Neuron (in vitro differentiated cells): ENCODE data around the gene RNF224.
"Not testable (repeated sequence)": the region's sequence is repeated elsewhere in the genome, so short reads cannot be mapped to it uniquely, and the experiment has no call there.

Source experiments
- H2AFZ ChIP-seq: one replicate; pipeline ENCODE4 v1.6.1; 2013; ENCODE audit warnings: low read depth, mild to moderate bottlenecking, inconsistent platforms, low read length, moderate library complexity
- H3K27me3 ChIP-seq: one replicate; pipeline ENCODE4 v1.6.1; 2013; ENCODE audit warnings: low read length; ENCODE audit not compliant: insufficient read depth
- H3K36me3 ChIP-seq: one replicate; pipeline ENCODE4 v1.6.1; 2013; ENCODE audit warnings: low read length; ENCODE audit not compliant: insufficient read depth
- H3K4me1 ChIP-seq: one replicate; pipeline ENCODE4 v1.6.1; 2013; ENCODE audit warnings: low read length; ENCODE audit not compliant: insufficient read depth
- H3K4me3 ChIP-seq: 2 replicates; pipeline ENCODE4 v1.5.1; 2013; ENCODE audit warnings: mild to moderate bottlenecking, low read length, moderate library complexity
- H3K9me3 ChIP-seq: one replicate; pipeline ENCODE4 v1.6.1; 2013; ENCODE audit warnings: low read length

RNF224 gene

GRCh38 chr9:137256362-137256761 is 29.1 kb downstream of the RNF224 start:
- no peaks in the 10 kb centered on the region for H3K9me3 ChIP-seq
- peak overlapping the region; percentile 93 for H3K4me3 ChIP-seq
- H3K36me3 ChIP-seq, result peaks cover 20% of the 10 kb centered on the region
- peaks cover 31% of the 10 kb centered on the region for H3K4me1 ChIP-seq
- no peaks in the 10 kb centered on the region for H3K27me3 ChIP-seq
- no peak overlapping the region for H2AFZ ChIP-seq

GRCh38 chr9:137256856-137257255 is 29.6 kb downstream of the RNF224 start:
- Histone ChIP-seq H3K27me3 (no peaks in the 10 kb centered on the region), H3K36me3 (peaks cover 20% of the 10 kb centered on the region), H3K4me1 (peaks cover 26% of the 10 kb centered on the region), H3K4me3 (peak overlapping the region; percentile 93), H2AFZ (no peak overlapping the region), H3K9me3 (no peaks in the 10 kb centered on the region)

- H3K27me3 ChIP-seq, H3K9me3 ChIP-seq, H3K4me1 ChIP-seq, H2AFZ ChIP-seq, H3K4me3 ChIP-seq: not testable (repeated sequence)
- H3K36me3 ChIP-seq, result peaks cover 44% of the 10 kb centered on the region
These were observed 35.0 kb downstream of the RNF224 start for GRCh38 chr9:137262173-137262908.

- no peak overlapping the region for H3K4me3 ChIP-seq
- peaks cover 50% of the 10 kb centered on the region for H3K36me3 ChIP-seq
- H3K27me3 ChIP-seq, result no peaks in the 10 kb centered on the region
- no peak overlapping the region for H2AFZ ChIP-seq
- no peaks in the 10 kb centered on the region for H3K4me1 ChIP-seq
- H3K9me3 ChIP-seq, result no peaks in the 10 kb centered on the region
These were observed 35.6 kb downstream of the RNF224 start for GRCh38 chr9:137262909-137263285.

- Histone ChIP-seq H3K36me3 (peaks cover 51% of the 10 kb centered on the region), H3K4me1 (no peaks in the 10 kb centered on the region), H3K9me3 (no peaks in the 10 kb centered on the region), H2AFZ (no peak overlapping the region), H3K27me3 (no peaks in the 10 kb centered on the region), H3K4me3 (no peak overlapping the region)
These were observed 36.2 kb downstream of the RNF224 start for GRCh38 chr9:137263506-137263905.

- H3K36me3 ChIP-seq, result peaks cover 53% of the 10 kb centered on the region
- no peak overlapping the region for H2AFZ ChIP-seq
- H3K4me1 ChIP-seq, result no peaks in the 10 kb centered on the region
- no peaks in the 10 kb centered on the region for H3K9me3 ChIP-seq
- no peaks in the 10 kb centered on the region for H3K27me3 ChIP-seq
- no peak overlapping the region for H3K4me3 ChIP-seq
These were observed 36.8 kb downstream of the RNF224 start for GRCh38 chr9:137264067-137264466.

- Histone ChIP-seq H3K4me1 (no peaks in the 10 kb centered on the region), H3K9me3 (no peaks in the 10 kb centered on the region), H3K27me3 (no peaks in the 10 kb centered on the region), H3K4me3 (no peak overlapping the region), H2AFZ (no peak overlapping the region), H3K36me3 (peaks cover 58% of the 10 kb centered on the region)
These were observed 38.3 kb downstream of the RNF224 start for GRCh38 chr9:137265496-137266161.

GRCh38 chr9:137266162-137266527 is 38.8 kb downstream of the RNF224 start:
- Histone ChIP-seq H3K9me3 (no peaks in the 10 kb centered on the region), H3K36me3 (peaks cover 58% of the 10 kb centered on the region)

GRCh38 chr9:137266585-137267453 is 39.5 kb downstream of the RNF224 start:
- Histone ChIP-seq H3K4me3 (no peak overlapping the region), H3K4me1 (no peaks in the 10 kb centered on the region), H2AFZ (no peak overlapping the region), H3K27me3 (no peaks in the 10 kb centered on the region), H3K36me3 (peaks cover 59% of the 10 kb centered on the region), H3K9me3 (no peaks in the 10 kb centered on the region)

More at GRCh38 chr9:137266162-137266527, 38.8 kb downstream of the RNF224 start:
- Histone ChIP-seq H2AFZ (no peak overlapping the region), H3K4me3 (no peak overlapping the region), H3K4me1 (no peaks in the 10 kb centered on the region), H3K27me3 (no peaks in the 10 kb centered on the region)

GRCh38 chr9:137267933-137268355 is 40.6 kb downstream of the RNF224 start:
- Histone ChIP-seq H3K9me3 (no peaks in the 10 kb centered on the region), H3K27me3 (no peaks in the 10 kb centered on the region), H2AFZ (no peak overlapping the region), H3K4me1 (no peaks in the 10 kb centered on the region), H3K4me3 (no peak overlapping the region), H3K36me3 (peaks cover 68% of the 10 kb centered on the region)

GRCh38 chr9:137268538-137269201 is 41.4 kb downstream of the RNF224 start:
- Histone ChIP-seq H2AFZ (no peak overlapping the region), H3K4me1 (no peaks in the 10 kb centered on the region), H3K4me3 (no peak overlapping the region), H3K9me3 (no peaks in the 10 kb centered on the region), H3K27me3 (no peaks in the 10 kb centered on the region), H3K36me3 (peaks cover 69% of the 10 kb centered on the region)

GRCh38 chr9:137269231-137269772 is 42.0 kb downstream of the RNF224 start:
- no peaks in the 10 kb centered on the region for H3K27me3 ChIP-seq
- H2AFZ ChIP-seq, result no peak overlapping the region
- no peak overlapping the region for H3K4me3 ChIP-seq
- H3K4me1 ChIP-seq, result no peaks in the 10 kb centered on the region
- H3K9me3 ChIP-seq, result no peaks in the 10 kb centered on the region
- H3K36me3 ChIP-seq, result peaks cover 70% of the 10 kb centered on the region
